Measurements from ENCODE around the gene CLEC4C. TPM values are rescaled to one million over a fixed set of nuclear protein-coding genes. Genes with fewer than 3 reads are reported as not detected.
"Not testable (repeated sequence)": the region's sequence is repeated elsewhere in the genome, so short reads cannot be mapped to it uniquely, and the experiment has no call there.

The CLEC4C gene
- total and polyA plus RNA-seq, 2 of the 13 experiments (the other 11 are each of a cell fraction or from before 2014, with no cell fraction given) = not detected

DNA sequence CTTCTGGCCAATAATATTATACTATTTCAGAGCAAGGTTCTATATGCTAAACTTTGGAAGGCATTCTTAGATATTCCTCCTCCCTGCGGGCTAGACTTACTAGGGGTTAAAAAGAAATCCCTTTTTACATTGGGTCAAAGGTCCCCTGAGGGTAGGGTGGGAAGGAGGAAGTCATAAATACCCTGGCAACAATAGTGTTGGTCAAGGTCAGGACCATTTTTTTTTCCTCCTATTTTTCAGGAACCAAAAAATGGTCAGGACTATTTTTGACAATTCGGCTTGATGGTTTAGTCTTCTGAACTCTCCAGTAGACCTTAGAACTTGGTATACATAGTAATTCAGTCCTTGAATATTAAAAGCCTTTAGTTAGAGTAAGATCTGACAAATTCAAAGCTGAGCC is 37.5 kb upstream of the CLEC4C start:
- H2AFZ ChIP-seq (ENCODE audit: low read length) = no peak overlapping the region
- H3K79me2 ChIP-seq (ENCODE audit: insufficient read depth, low read length) = no peaks in the 10 kb centered on the region
- intact Hi-C loops (cut with micrococcal nuclease; ENCODE audit: unreplicated experiment) = no loop called here
- no TSS peak for BruUV-seq (replicated peaks)
- CTCF ChIA-PET (ENCODE audit: low intra/inter-chr PET ratio, low total read pairs) = no interaction called here
- in situ Hi-C loops (cut with HindIII; ENCODE audit: extremely low pct_ligation_motif_present, low pct_unique_long_range_greater_than_20kb) = no loop called here
- peaks cover 0 to 11% of the 10 kb centered on the region in 2 experiments; a peak in 2 of 5 replicates for H3K27me3 ChIP-seq (ENCODE audit: control insufficient read depth in 1 of 2, insufficient read depth in 2 of 2, low read length in 2 of 2)
- TF ChIP-seq HNF1A (IDR thresholded peaks at IDR 0.05; ENCODE audit: low read depth) (no peak), HNF1A (CRISPR knock-in tag; IDR thresholded peaks at IDR 0.05; ENCODE audit: borderline replicate concordance) (no peak), ZNF580 (CRISPR knock-in tag; IDR thresholded peaks at IDR 0.05; ENCODE audit: borderline replicate concordance, low read depth) (no peak), HNRNPUL1 (IDR thresholded peaks at IDR 0.05; ENCODE audit: low read depth, low read length) (no peak), ZNF710 (CRISPR knock-in tag; IDR thresholded peaks at IDR 0.05; ENCODE audit: borderline replicate concordance) (no peak), ZNF549 (CRISPR knock-in tag; IDR thresholded peaks at IDR 0.05) (no peak)
- no peak overlapping the region for H3K4me2 ChIP-seq (ENCODE audit: low read depth, low read length)
- no peak for DNase-seq (ENCODE audit: low spot score)
- no peak overlapping the region for H3K9ac ChIP-seq (ENCODE audit: insufficient read depth, low read depth, low read length)
- ATAC-seq = no peak
- H3K4me1 ChIP-seq (ENCODE audit: insufficient read depth, low read length) = peaks cover 12% of the 10 kb centered on the region
- no peak for FAIRE-seq
- 19% methylated on average over 2 of the region's 2 CpGs for WGBS (ENCODE audit: low lambda C conversion rate)
- H4K20me1 ChIP-seq (ENCODE audit: insufficient read depth, low read length) = no peaks in the 10 kb centered on the region
- H3K36me3 ChIP-seq (replicated peaks in 1 of 2; ENCODE audit: control insufficient read depth in 1 of 2, insufficient read depth in 2 of 2, low read length in 2 of 2) = no peaks in the 10 kb centered on the region
- H3K27ac ChIP-seq (ENCODE audit: extremely low read length, insufficient read depth, low read length) = no peak overlapping the region
- no peak overlapping the region for H3K4me3 ChIP-seq (replicated peaks in 1 of 3; ENCODE audit: insufficient read depth in 1 of 3, low read depth in 2 of 3, low read length in 3 of 3)
- no peaks in the 10 kb centered on the region for H3K9me3 ChIP-seq (ENCODE audit: low read length)
- POLR2A ChIA-PET = no interaction called here

DNA sequence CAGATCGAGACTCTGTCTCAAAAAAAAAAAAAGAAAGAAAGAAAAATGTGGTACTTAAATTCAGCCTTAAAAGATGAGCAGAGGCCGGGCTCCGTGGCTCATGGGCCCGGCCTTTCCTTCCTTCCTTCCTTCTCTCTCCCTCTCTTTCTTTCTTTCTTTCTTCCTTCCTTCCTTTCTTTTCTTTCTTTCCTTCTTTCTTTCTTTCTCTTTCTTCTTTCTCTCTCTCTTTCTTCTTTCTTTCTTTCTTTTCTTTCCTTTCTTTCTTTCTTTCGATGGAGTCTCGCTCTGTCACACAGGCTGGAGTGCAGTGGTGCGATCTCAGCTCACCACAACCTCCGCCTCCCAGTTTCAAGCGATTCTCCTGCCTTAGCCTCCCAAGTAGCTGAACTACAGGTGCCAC is 36.3 kb upstream of the CLEC4C start:
- intact Hi-C loops (cut with micrococcal nuclease; ENCODE audit: unreplicated experiment); H3K4me2 ChIP-seq (ENCODE audit: low read depth, low read length); H3K9me3 ChIP-seq (ENCODE audit: low read length); FAIRE-seq; H2AFZ ChIP-seq (ENCODE audit: low read length); H4K20me1 ChIP-seq (ENCODE audit: insufficient read depth, low read length); H3K4me3 ChIP-seq (replicated peaks in 1 of 3; ENCODE audit: insufficient read depth in 1 of 3, low read depth in 2 of 3, low read length in 3 of 3); H3K27ac ChIP-seq (ENCODE audit: extremely low read length, insufficient read depth, low read length); POLR2A ChIA-PET; CTCF ChIA-PET (ENCODE audit: low intra/inter-chr PET ratio, low total read pairs); H3K9ac ChIP-seq (ENCODE audit: insufficient read depth, low read depth, low read length); BruUV-seq (replicated peaks); H3K79me2 ChIP-seq (ENCODE audit: insufficient read depth, low read length); DNase-seq (ENCODE audit: low spot score); H3K36me3 ChIP-seq (replicated peaks in 1 of 2; ENCODE audit: control insufficient read depth in 1 of 2, insufficient read depth in 2 of 2, low read length in 2 of 2); in situ Hi-C loops (cut with HindIII; ENCODE audit: extremely low pct_ligation_motif_present, low pct_unique_long_range_greater_than_20kb); ATAC-seq: not testable (repeated sequence)
- 78% methylated on average over 9 of the region's 9 CpGs for WGBS (ENCODE audit: low lambda C conversion rate)
- peaks cover 0 to 10% of the 10 kb centered on the region in 2 experiments; a peak in 2 of 5 replicates for H3K27me3 ChIP-seq (ENCODE audit: control insufficient read depth in 1 of 2, insufficient read depth in 2 of 2, low read length in 2 of 2)
- peaks cover 12% of the 10 kb centered on the region for H3K4me1 ChIP-seq (ENCODE audit: insufficient read depth, low read length)

All from HepG2 (cell line).